ENCODE results near the gene XYLB. TPM values are rescaled to one million over a fixed set of nuclear protein-coding genes. Genes with fewer than 3 reads are reported as not detected.
A peak's percentile ranks its signal among the peaks of the same experiment; 100 is the strongest.
"Not testable (repeated sequence)": the region's sequence is repeated elsewhere in the genome, so short reads cannot be mapped to it uniquely, and the experiment has no call there.

The XYLB gene
- total RNA-seq, 1 donor from 2014 or later = 1.4 TPM

- DNase-seq (ENCODE audit: low spot score) = no peak
These were observed 49.7 kb downstream of the XYLB start for GRCh38 chr3:38396239-38396638.

- DNase-seq (ENCODE audit: low spot score) = no peak
These were observed 50.3 kb downstream of the XYLB start for GRCh38 chr3:38396861-38397260.

- DNase-seq (ENCODE audit: low spot score) = peak; percentile 50
These were observed 50.7 kb downstream of the XYLB start for GRCh38 chr3:38397320-38397719.

GRCh38 chr3:38401246-38401962 is 54.8 kb downstream of the XYLB start:
- no peak for DNase-seq (ENCODE audit: low spot score)

- DNase-seq (ENCODE audit: low spot score) = no peak
These were observed 57.7 kb downstream of the XYLB start for GRCh38 chr3:38404286-38404685.

GRCh38 chr3:38411591-38411990 is 65.0 kb downstream of the XYLB start:
- no peak for DNase-seq (ENCODE audit: low spot score)

- not testable (repeated sequence) for DNase-seq (ENCODE audit: low spot score)
These were observed 74.2 kb downstream of the XYLB start for GRCh38 chr3:38420758-38421157.

- DNase-seq (ENCODE audit: low spot score) = no peak
These were observed 75.2 kb downstream of the XYLB start for GRCh38 chr3:38421679-38422336.

GRCh38 chr3:38426798-38427426 is 80.3 kb downstream of the XYLB start:
- DNase-seq (ENCODE audit: low spot score) = peak; percentile 5

GRCh38 chr3:38432871-38433658 is 86.5 kb downstream of the XYLB start:
- not testable (repeated sequence) for DNase-seq (ENCODE audit: low spot score)

- DNase-seq (ENCODE audit: low spot score) = not testable (repeated sequence)
These were observed 87.1 kb downstream of the XYLB start for GRCh38 chr3:38433661-38434060.

GRCh38 chr3:38438436-38439069 is 92.0 kb downstream of the XYLB start:
- DNase-seq (ENCODE audit: low spot score) = not testable (repeated sequence)

- DNase-seq (ENCODE audit: low spot score) = not testable (repeated sequence)
These were observed 96.6 kb downstream of the XYLB start for GRCh38 chr3:38443205-38443604.

GRCh38 chr3:38446085-38446686 is 99.6 kb downstream of the XYLB start:
- no peak for DNase-seq (ENCODE audit: low spot score)

- DNase-seq (ENCODE audit: low spot score) = no peak
These were observed 100.2 kb downstream of the XYLB start for GRCh38 chr3:38446812-38447211.

GRCh38 chr3:38450853-38451252 is 104.3 kb downstream of the XYLB start:
- no peak for DNase-seq (ENCODE audit: low spot score)

GRCh38 chr3:38453075-38453912 is 106.7 kb downstream of the XYLB start, which contains the start of gene ACVR2B:
TSS of gene ACVR2B (plus strand) at chr3:38453890. CDS start at chr3:38454323, 433 bp downstream.
- DNase-seq (ENCODE audit: low spot score) = peak; percentile 83

- no peak for DNase-seq (ENCODE audit: low spot score)
These were observed 107.3 kb downstream of the XYLB start for GRCh38 chr3:38453913-38454177.

- peak; percentile 25 for DNase-seq (ENCODE audit: low spot score)
These were observed 107.7 kb downstream of the XYLB start for GRCh38 chr3:38454178-38454883.

Measured in umbilical cord (tissue), 2 donors.